Skeletal muscle satellite cell (primary cell): ENCODE data around the gene ZNF521.

Experiments used
- H3K27me3 ChIP-seq: 2 replicates; pipeline ENCODE4 v1.7.0; 2013; ENCODE audit warnings: low read length; ENCODE audit not compliant: control insufficient read depth, insufficient read depth
- H3K36me3 ChIP-seq: 2 replicates; pipeline ENCODE4 v1.7.0; 2013; ENCODE audit warnings: mild to moderate bottlenecking, control low read depth, low read length; ENCODE audit not compliant: insufficient read depth
- H3K4me1 ChIP-seq: 2 replicates; pipeline ENCODE4 v1.7.0; 2013; ENCODE audit warnings: low read length; ENCODE audit not compliant: control insufficient read depth, insufficient read depth
- H3K4me2 ChIP-seq: 2 replicates; pipeline ENCODE4 v1.7.0; 2013; ENCODE audit warnings: mild to moderate bottlenecking, low read length
- H3K4me3 ChIP-seq: 2 replicates; pipeline ENCODE4 v1.7.0; 2013; ENCODE audit warnings: low read length
- H3K9ac ChIP-seq: 2 replicates; pipeline ENCODE4 v1.7.0; 2013; ENCODE audit warnings: mild to moderate bottlenecking, low read depth, low read length, moderate library complexity
- H3K9me3 ChIP-seq: replicated peaks from 2 replicates; pipeline ENCODE4 v1.7.0; 2013; ENCODE audit warnings: mild to moderate bottlenecking, control low read depth, low read length

ZNF521 gene

GRCh38 chr18:25307192-25307591 lies 44.8 kb downstream of the ZNF521 start:
- H3K4me2 ChIP-seq: no peak overlapping the region
- H3K27me3 ChIP-seq: no peaks in the 10 kb centered on the region

GRCh38 chr18:25306671-25307070 lies 45.3 kb downstream of the ZNF521 start:
- Histone ChIP-seq H3K36me3 (no peaks in the 10 kb centered on the region), H3K27me3 (no peaks in the 10 kb centered on the region), H3K4me1 (peaks cover 10% of the 10 kb centered on the region), H3K4me3 (no peak overlapping the region), H3K9me3 (no peaks in the 10 kb centered on the region), H3K4me2 (no peak overlapping the region), H3K9ac (no peak overlapping the region)

More at GRCh38 chr18:25307192-25307591, 44.8 kb downstream of the ZNF521 start:
- Histone ChIP-seq H3K4me1 (peaks cover 10% of the 10 kb centered on the region), H3K4me3 (no peak overlapping the region), H3K9ac (no peak overlapping the region), H3K36me3 (no peaks in the 10 kb centered on the region), H3K9me3 (no peaks in the 10 kb centered on the region)

GRCh38 chr18:25305584-25305983 lies 46.4 kb downstream of the ZNF521 start:
- Histone ChIP-seq H3K9me3 (no peaks in the 10 kb centered on the region), H3K4me2 (no peak overlapping the region), H3K36me3 (no peaks in the 10 kb centered on the region), H3K4me3 (no peak overlapping the region), H3K4me1 (peaks cover 10% of the 10 kb centered on the region), H3K9ac (no peak overlapping the region), H3K27me3 (no peaks in the 10 kb centered on the region)

GRCh38 chr18:25300492-25300891 lies 51.5 kb downstream of the ZNF521 start:
- Histone ChIP-seq H3K27me3 (no peaks in the 10 kb centered on the region), H3K4me2 (no peak overlapping the region), H3K4me1 (peaks cover 20% of the 10 kb centered on the region), H3K36me3 (no peaks in the 10 kb centered on the region), H3K9me3 (no peaks in the 10 kb centered on the region), H3K4me3 (no peak overlapping the region), H3K9ac (no peak overlapping the region)

GRCh38 chr18:25299426-25300300 lies 52.3 kb downstream of the ZNF521 start:
- no peaks in the 10 kb centered on the region for H3K36me3 ChIP-seq
- H3K9me3 ChIP-seq: no peaks in the 10 kb centered on the region
- peak overlapping the region; percentile 50 for H3K4me2 ChIP-seq
- H3K4me3 ChIP-seq: no peak overlapping the region
- no peaks in the 10 kb centered on the region for H3K27me3 ChIP-seq
- no peak overlapping the region for H3K9ac ChIP-seq
- peaks cover 20% of the 10 kb centered on the region for H3K4me1 ChIP-seq

GRCh38 chr18:25298853-25299274 lies 53.1 kb downstream of the ZNF521 start:
- peak overlapping the region; percentile 50 for H3K4me2 ChIP-seq
- no peaks in the 10 kb centered on the region for H3K9me3 ChIP-seq
- no peaks in the 10 kb centered on the region for H3K36me3 ChIP-seq
- H3K9ac ChIP-seq: no peak overlapping the region
- H3K4me3 ChIP-seq: no peak overlapping the region
- H3K27me3 ChIP-seq: no peaks in the 10 kb centered on the region
- H3K4me1 ChIP-seq: peaks cover 20% of the 10 kb centered on the region

GRCh38 chr18:25295624-25296138 lies 56.3 kb downstream of the ZNF521 start:
- Histone ChIP-seq H3K4me2 (no peak overlapping the region), H3K4me3 (no peak overlapping the region)

GRCh38 chr18:25291150-25291549 lies 60.8 kb downstream of the ZNF521 start:
- peaks cover 18% of the 10 kb centered on the region for H3K4me1 ChIP-seq
- no peak overlapping the region for H3K4me3 ChIP-seq
- H3K27me3 ChIP-seq: no peaks in the 10 kb centered on the region
- no peak overlapping the region for H3K4me2 ChIP-seq
- H3K9ac ChIP-seq: no peak overlapping the region
- no peaks in the 10 kb centered on the region for H3K9me3 ChIP-seq
- H3K36me3 ChIP-seq: no peaks in the 10 kb centered on the region

More at GRCh38 chr18:25295624-25296138, 56.3 kb downstream of the ZNF521 start:
- Histone ChIP-seq H3K4me1 (peaks cover 20% of the 10 kb centered on the region), H3K9ac (no peak overlapping the region), H3K9me3 (no peaks in the 10 kb centered on the region), H3K27me3 (no peaks in the 10 kb centered on the region), H3K36me3 (no peaks in the 10 kb centered on the region)

- Histone ChIP-seq H3K9me3 (no peaks in the 10 kb centered on the region), H3K4me1 (peaks cover 21% of the 10 kb centered on the region), H3K4me3 (peak overlapping the region; percentile 48), H3K9ac (peak overlapping the region; percentile 40), H3K27me3 (no peaks in the 10 kb centered on the region), H3K4me2 (peak overlapping the region; percentile 76), H3K36me3 (no peaks in the 10 kb centered on the region)
Observed at GRCh38 chr18:25289001-25289631, 62.9 kb downstream of the ZNF521 start.

- H3K4me2 ChIP-seq: peak overlapping the region; percentile 76
- no peaks in the 10 kb centered on the region for H3K27me3 ChIP-seq
- peak overlapping the region; percentile 38 for H3K4me3 ChIP-seq
- no peaks in the 10 kb centered on the region for H3K36me3 ChIP-seq
- peaks cover 21% of the 10 kb centered on the region for H3K4me1 ChIP-seq
- no peaks in the 10 kb centered on the region for H3K9me3 ChIP-seq
- peak overlapping the region; percentile 40 for H3K9ac ChIP-seq
Observed at GRCh38 chr18:25288340-25288938, 63.5 kb downstream of the ZNF521 start.

GRCh38 chr18:25287106-25287505 lies 64.9 kb downstream of the ZNF521 start:
- Histone ChIP-seq H3K27me3 (no peaks in the 10 kb centered on the region), H3K4me3 (no peak overlapping the region), H3K4me1 (peaks cover 21% of the 10 kb centered on the region), H3K4me2 (no peak overlapping the region), H3K36me3 (no peaks in the 10 kb centered on the region), H3K9ac (no peak overlapping the region), H3K9me3 (no peaks in the 10 kb centered on the region)
